Upper lobe of right lung (tissue), 1 donor: ENCODE data around the gene IL17F. TPM values are rescaled to one million over a fixed set of nuclear protein-coding genes. Genes with fewer than 3 reads are reported as not detected.

Source experiments
- ATAC-seq: fragments of 200-7000 bp; cut with Tn5 transposase; one replicate; pipeline ENCODE4 v1.9.1; 2020; ENCODE audit warnings: mild to moderate bottlenecking, moderate library complexity
- DNase-seq: peaks from one replicate; pipeline ENCODE4 v3.0.0-alpha.2; 2020
- H3K27ac ChIP-seq: fragments of 200-600 bp; one replicate; pipeline ENCODE4 v1.8.0; 2022
- H3K27me3 ChIP-seq: fragments of 200-600 bp; one replicate; pipeline ENCODE4 v1.8.0; 2022; ENCODE audit warnings: mild to moderate bottlenecking
- H3K36me3 ChIP-seq: fragments of 200-600 bp; one replicate; pipeline ENCODE4 v1.8.0; 2022
- H3K4me1 ChIP-seq: fragments of 200-600 bp; one replicate; pipeline ENCODE4 v1.8.0; 2022
- H3K4me3 ChIP-seq: fragments of 200-600 bp; one replicate; pipeline ENCODE4 v1.8.0; 2022; ENCODE audit warnings: mild to moderate bottlenecking
- H3K9me3 ChIP-seq: fragments of 200-600 bp; one replicate; pipeline ENCODE4 v1.8.0; 2022
- CTCF ChIP-seq: fragments of 200-600 bp; IDR thresholded peaks from one replicate; pipeline ENCODE4 v1.8.0; 2022; ENCODE audit warnings: antibody characterized with exemption
- intact Hi-C: fragments of 100-400 bp; cut with DNase I; formaldehyde crosslinking; loops from one replicate; pipeline ENCODE4 v1.11.0; 2022
- total RNA-seq: library from RNA; stranded (reverse); fragmentation: NEBNext Ultra II Directional; extraction: Animal tissue kit (Norgen Biotek cat#: 25700); gene quantifications from one replicate; pipeline ENCODE4 v1.2.1, GENCODE V29; 2021
- donor health status: DM: no; HTN: yes; CAD: no; lungs with severe emphysema.

The IL17F gene
- total RNA-seq, 1 donor from 2014 or later = not detected

DNA sequence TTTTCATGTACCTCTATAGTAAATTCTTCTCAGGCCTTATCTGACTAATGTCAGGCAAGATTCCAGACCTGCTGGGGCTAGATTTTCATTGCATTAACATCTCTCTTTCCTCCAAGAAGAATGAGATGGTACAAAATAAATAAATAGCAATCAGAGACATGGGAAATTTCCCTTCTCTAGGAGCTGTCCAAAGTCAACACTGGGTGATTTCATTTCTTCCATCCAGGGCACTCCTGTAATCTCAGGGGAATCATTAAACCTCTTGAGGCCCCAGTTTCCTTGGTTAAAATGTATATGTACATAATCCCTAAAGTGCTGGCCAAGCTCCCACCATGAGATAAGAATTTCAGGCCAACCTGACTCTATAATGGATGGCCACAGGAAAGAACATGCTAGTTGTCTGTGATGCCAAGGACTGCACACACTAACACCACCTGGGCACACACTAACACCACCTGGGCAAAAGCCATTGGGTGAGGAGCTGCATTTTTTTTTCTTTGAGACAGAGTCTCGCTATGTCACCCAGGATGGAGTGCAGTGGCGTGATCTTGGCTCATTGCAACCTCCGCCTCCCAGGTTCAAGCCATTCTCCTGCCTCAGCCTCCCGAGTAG, 912 bp downstream of the IL17F start:
- peak; percentile 60 for ATAC-seq
- Histone ChIP-seq H3K36me3 (no peaks in the 10 kb centered on the region), H3K9me3 (no peaks in the 10 kb centered on the region), H3K4me3 (no peak overlapping the region), H3K4me1 (no peaks in the 10 kb centered on the region), H3K27me3 (no peaks in the 10 kb centered on the region), H3K27ac (no peak overlapping the region)
- no peak for TF ChIP-seq CTCF
- DNase-seq = no peak
- intact Hi-C loops = no loop called here

DNA sequence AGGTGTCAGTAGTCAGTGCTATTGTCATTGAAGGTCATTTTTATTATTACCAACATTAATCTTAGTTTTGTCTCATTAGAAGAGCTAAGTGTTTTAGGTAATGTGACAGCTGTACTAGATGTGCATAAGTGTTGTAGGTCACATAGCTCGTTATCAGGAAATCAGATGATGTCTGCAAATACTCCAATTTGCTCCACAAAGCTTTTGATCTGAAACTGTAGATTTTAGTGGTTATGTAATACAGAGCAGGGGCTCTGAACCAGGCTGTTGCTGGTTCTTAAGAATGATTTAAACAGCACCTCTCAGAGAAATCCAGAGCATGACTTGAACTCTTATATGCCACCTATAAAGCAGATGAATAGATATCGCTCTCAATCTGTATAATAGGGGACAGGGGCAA, 2.5 kb downstream of the IL17F start:
- intact Hi-C loops = no loop called here
- Histone ChIP-seq H3K27ac (no peak overlapping the region), H3K27me3 (no peaks in the 10 kb centered on the region), H3K4me3 (no peak overlapping the region), H3K4me1 (no peaks in the 10 kb centered on the region), H3K36me3 (no peaks in the 10 kb centered on the region), H3K9me3 (no peaks in the 10 kb centered on the region)
- no peak for TF ChIP-seq CTCF
- no peak for DNase-seq
- ATAC-seq = no peak

DNA sequence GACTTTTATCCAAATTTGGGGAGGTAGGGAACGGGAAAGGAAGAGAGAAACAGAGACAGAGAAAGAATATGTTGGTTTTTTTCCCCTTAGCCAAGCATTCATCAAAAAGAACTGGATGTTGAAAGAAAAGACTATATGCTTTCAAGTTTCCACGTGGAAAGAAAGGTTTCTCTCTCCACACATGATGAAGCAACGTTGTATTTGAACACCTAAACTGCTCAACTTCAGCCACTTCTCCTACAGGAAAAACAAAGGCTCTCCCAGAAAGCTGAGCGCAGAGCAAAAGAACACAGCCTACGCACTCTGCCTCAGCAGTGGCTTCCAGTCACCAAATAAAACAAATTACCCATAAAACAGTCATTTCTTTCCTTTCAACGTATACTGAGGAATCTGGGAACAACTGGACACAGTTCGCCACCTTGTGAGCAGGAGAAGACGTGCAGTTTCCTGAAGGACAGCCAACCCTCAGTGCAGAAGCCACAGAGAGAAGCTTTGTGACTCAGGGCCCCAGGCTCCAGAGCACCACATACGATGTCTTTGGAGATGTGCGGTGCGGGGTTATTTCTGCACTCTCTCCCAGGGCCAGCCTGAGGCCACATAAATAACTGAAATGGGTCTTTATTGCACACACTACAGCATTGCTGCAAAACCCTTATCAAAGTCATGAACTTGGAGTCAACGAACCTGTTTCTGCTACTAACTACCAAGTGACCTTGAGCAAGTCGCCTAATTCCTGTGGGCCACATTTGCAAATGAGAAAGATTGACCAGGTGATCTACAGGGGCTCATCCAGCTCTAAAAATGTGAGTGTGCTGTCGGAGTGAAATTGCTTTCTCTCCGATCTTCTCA, 10.1 kb downstream of the IL17F start:
- DNase-seq = no peak
- TF ChIP-seq CTCF = peak; percentile 41
- Histone ChIP-seq H3K36me3 (no peaks in the 10 kb centered on the region), H3K27me3 (no peaks in the 10 kb centered on the region), H3K4me1 (no peaks in the 10 kb centered on the region), H3K4me3 (no peak overlapping the region), H3K9me3 (no peaks in the 10 kb centered on the region), H3K27ac (no peak overlapping the region)
- intact Hi-C loops = no loop called here
- ATAC-seq = peak; percentile 64

DNA sequence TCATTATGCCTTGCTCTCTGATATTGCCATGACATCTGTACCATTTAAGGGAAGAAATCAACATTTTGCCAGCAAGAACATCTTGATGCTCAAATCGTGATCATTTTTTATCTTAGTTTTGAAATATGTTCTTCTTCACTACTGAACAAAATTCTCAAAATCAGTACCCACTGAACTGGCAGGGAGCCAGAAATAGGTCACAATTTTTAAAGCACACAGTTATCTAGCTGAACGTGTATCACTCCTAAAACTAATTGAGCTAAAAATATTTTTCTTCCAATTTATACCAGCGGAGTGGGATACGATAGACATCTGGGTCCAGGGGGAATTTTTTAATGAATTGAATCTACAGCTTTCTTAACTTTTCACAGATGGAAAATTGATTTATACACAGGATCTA, 11.3 kb downstream of the IL17F start:
- H3K4me1 ChIP-seq = no peaks in the 10 kb centered on the region
- intact Hi-C loops = no loop called here

DNA sequence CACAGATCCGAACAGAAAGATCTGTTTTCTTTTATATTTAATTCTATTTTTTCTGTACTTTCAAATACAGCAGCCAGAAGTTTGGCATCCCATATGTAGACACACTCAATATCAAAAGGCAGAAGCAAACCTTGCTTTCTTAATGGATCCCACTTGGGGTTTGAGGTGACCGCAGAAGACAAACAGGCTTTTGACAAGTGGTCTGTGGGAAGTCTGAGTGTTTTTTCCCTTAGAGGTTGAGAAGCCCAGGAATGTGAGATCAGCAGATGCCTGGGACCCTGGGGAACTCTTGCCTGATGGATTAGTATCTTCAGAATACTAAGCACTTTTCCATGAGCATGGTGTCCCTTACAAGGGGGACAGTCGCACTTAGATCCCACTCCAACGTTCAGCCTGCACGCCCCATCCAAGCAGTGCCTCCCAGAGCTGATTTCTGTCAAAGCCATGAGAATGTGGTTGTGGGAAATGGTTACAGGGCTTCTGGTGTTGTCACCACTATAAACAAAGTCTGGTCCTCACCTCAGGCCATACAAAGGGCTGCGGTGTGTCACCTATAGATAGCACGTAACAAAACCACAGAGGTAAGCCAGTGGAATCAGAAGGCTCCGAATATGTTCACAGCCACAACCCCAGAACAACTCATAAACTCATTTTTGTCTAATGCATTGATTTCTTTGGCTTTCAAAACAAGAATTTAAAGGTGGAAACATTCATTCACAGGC, 12.7 kb downstream of the IL17F start:
- no peaks in the 10 kb centered on the region for H3K4me1 ChIP-seq
- no peak for DNase-seq
- no peak for ATAC-seq
- no peaks in the 10 kb centered on the region for H3K9me3 ChIP-seq
- H3K36me3 ChIP-seq = no peaks in the 10 kb centered on the region
- no peak for TF ChIP-seq CTCF
- H3K4me3 ChIP-seq = no peak overlapping the region
- H3K27ac ChIP-seq = no peak overlapping the region
- intact Hi-C loops = no loop called here
- H3K27me3 ChIP-seq = no peaks in the 10 kb centered on the region

More for the DNA sequence above, 11.3 kb downstream of the IL17F start:
- H3K4me3 ChIP-seq = no peak overlapping the region
- no peaks in the 10 kb centered on the region for H3K9me3 ChIP-seq
- no peak overlapping the region for H3K27ac ChIP-seq
- no peak for ATAC-seq
- no peak for TF ChIP-seq CTCF
- DNase-seq = no peak
- no peaks in the 10 kb centered on the region for H3K36me3 ChIP-seq
- no peaks in the 10 kb centered on the region for H3K27me3 ChIP-seq
